ENCODE data around the gene NKD1. TPM values are rescaled to one million over a fixed set of nuclear protein-coding genes. Genes with fewer than 3 reads are reported as not detected.

NKD1 gene
- total and polyA plus RNA-seq, 2 of the 8 experiments (the other 6 are each of a cell fraction or from before 2014, with no cell fraction given): 0.70 to 4.5 TPM

GRCh38 chr16:50534091-50534490 lies 14.1 kb upstream of the NKD1 start:
- Histone ChIP-seq H2BK12ac (ENCODE audit: low read depth, low read length) (no peak overlapping the region), H3K4me3 (ENCODE audit: extremely low read depth in 1 of 4, insufficient read depth in 2 of 4, low read depth in 3 of 4, low read length in 4 of 4) (no peak overlapping the region), H2BK120ac (replicated peaks; ENCODE audit: low read depth, low read length) (no peak overlapping the region), H3K9me3 (ENCODE audit: insufficient read depth in 2 of 2, low read depth in 1 of 2, low read length in 1 of 2) (peaks cover 5 to 6% of the 10 kb centered on the region in 2 experiments), H3K23me2 (ENCODE audit: low read depth, low read length) (no peaks in the 10 kb centered on the region), H3K56ac (replicated peaks; ENCODE audit: insufficient read length, low read depth, low read length) (no peak overlapping the region), H2BK5ac (ENCODE audit: low read depth, low read length) (no peak overlapping the region), H3K23ac (ENCODE audit: insufficient read length) (no peak overlapping the region), H3K4me2 (ENCODE audit: insufficient read depth in 1 of 2, low read depth in 2 of 2, low read length in 2 of 2) (no peak overlapping the region), H3K14ac (ENCODE audit: insufficient read length) (no peak overlapping the region), H4K20me1 (replicated peaks in 1 of 2; ENCODE audit: control insufficient read depth in 1 of 2, insufficient read depth in 2 of 2, low read length in 2 of 2) (no peaks in the 10 kb centered on the region), H2AFZ (ENCODE audit: low read length) (no peak overlapping the region), H3K4ac (replicated peaks; ENCODE audit: insufficient read length, low read depth, low read length) (no peak overlapping the region), H3K18ac (ENCODE audit: extremely low read depth, low read length) (no peak overlapping the region), H2AK5ac (ENCODE audit: low read depth, low read length) (no peak overlapping the region), H2BK15ac (ENCODE audit: low read length) (no peak overlapping the region), H3K9ac (replicated peaks in 1 of 4; ENCODE audit: extremely low read depth in 1 of 4, low read depth in 3 of 4, low read length in 3 of 4) (no peak overlapping the region), H2BK20ac (ENCODE audit: low read length) (no peak overlapping the region), H3K36me3 (ENCODE audit: control insufficient read depth in 2 of 4, insufficient read depth in 4 of 4, low read length in 3 of 4) (no peaks in the 10 kb centered on the region), H3K27ac (ENCODE audit: low read depth, low read length) (no peak overlapping the region), H3K4me1 (replicated peaks in 1 of 4; ENCODE audit: control insufficient read depth in 3 of 4, insufficient read depth in 4 of 4, low read length in 3 of 4) (peaks cover 0 to 4% (median 2%) of the 10 kb centered on the region in 4 experiments; a peak in 3 of 7 replicates), H4K5ac (ENCODE audit: insufficient read length, low read depth, low read length) (no peak overlapping the region), H4K91ac (replicated peaks; ENCODE audit: insufficient read length, low read length) (no peak overlapping the region), H3K27me3 (replicated peaks in 1 of 4; ENCODE audit: control insufficient read depth in 3 of 4, extremely low read depth in 1 of 4, insufficient read depth in 3 of 4, low read length in 3 of 4) (no peaks in the 10 kb centered on the region; a peak in 1 of 7 replicates), H3K79me1 (ENCODE audit: low read depth, low read length) (no peaks in the 10 kb centered on the region), H3K79me2 (ENCODE audit: control insufficient read depth in 1 of 2, insufficient read depth in 2 of 2, low read length in 2 of 2) (no peaks in the 10 kb centered on the region), H4K8ac (ENCODE audit: extremely low read depth, insufficient read depth, low read length) (no peak overlapping the region)
- ChIA-PET POLR2A (ENCODE audit: partially characterized antibody) (no interaction called here), CTCF (ENCODE audit: partially characterized antibody) (interaction anchor here (1.1 kb wide), 1 partner anchor 14 kb away, joined by 3 read pairs; no protein-coding TSS in a partner anchor)
- 89% methylated on average over 4 of the region's 4 CpGs; no CpG with 5 or more reads in 1 of the 2 experiments for WGBS, 2 experiments (ENCODE audit: extremely low coverage in 1 of 2, insufficient coverage in 1 of 2, insufficient read length in 1 of 2, insufficient replicate concordance in 2 of 2, low coverage in 1 of 2, low lambda C conversion rate in 2 of 2, missing lambda C conversion rate in 1 of 2)
- FAIRE-seq (no peak), DNase-seq (ENCODE audit: low read depth in 1 of 2, low spot score in 2 of 2) (no peak)
- TF ChIP-seq JUN (IDR thresholded peaks at IDR 0.05; ENCODE audit: low read depth, low read length) (no peak), ZNF274 (IDR thresholded peaks at IDR 0.05; ENCODE audit: borderline replicate concordance, extremely low read depth, low read length) (no peak), TCF12 (IDR thresholded peaks at IDR 0.05; ENCODE audit: low read depth, low read length) (no peak), ASH2L (IDR thresholded peaks at IDR 0.05; ENCODE audit: low read length) (no peak), HDAC2 (IDR thresholded peaks at IDR 0.05; ENCODE audit: borderline replicate concordance in 1 of 2, low read depth in 2 of 2, low read length in 2 of 2) (no peak), CBX8 (IDR thresholded peaks at IDR 0.05; ENCODE audit: borderline replicate concordance, low read depth, low read length) (no peak), CEBPB (IDR thresholded peaks at IDR 0.05; ENCODE audit: low read depth, low read length) (no peak)
- TF ChIP-seq, protein P1, sequence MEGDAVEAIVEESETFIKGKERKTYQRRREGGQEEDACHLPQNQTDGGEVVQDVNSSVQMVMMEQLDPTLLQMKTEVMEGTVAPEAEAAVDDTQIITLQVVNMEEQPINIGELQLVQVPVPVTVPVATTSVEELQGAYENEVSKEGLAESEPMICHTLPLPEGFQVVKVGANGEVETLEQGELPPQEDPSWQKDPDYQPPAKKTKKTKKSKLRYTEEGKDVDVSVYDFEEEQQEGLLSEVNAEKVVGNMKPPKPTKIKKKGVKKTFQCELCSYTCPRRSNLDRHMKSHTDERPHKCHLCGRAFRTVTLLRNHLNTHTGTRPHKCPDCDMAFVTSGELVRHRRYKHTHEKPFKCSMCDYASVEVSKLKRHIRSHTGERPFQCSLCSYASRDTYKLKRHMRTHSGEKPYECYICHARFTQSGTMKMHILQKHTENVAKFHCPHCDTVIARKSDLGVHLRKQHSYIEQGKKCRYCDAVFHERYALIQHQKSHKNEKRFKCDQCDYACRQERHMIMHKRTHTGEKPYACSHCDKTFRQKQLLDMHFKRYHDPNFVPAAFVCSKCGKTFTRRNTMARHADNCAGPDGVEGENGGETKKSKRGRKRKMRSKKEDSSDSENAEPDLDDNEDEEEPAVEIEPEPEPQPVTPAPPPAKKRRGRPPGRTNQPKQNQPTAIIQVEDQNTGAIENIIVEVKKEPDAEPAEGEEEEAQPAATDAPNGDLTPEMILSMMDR (IDR thresholded peaks at IDR 0.05; ENCODE audit: control extremely low read depth in 1 of 3, insufficient read depth in 1 of 3, low read depth in 1 of 3, low read length in 3 of 3): no peak

All from H1 (cell line).